NCI-H446 (cell line): ENCODE results near the gene SYT9.

ENCODE experiments used
- DNase-seq, 2 experiments: peaks; one replicate each; lab custom pipeline; 2025; lab: John Stamatoyannopoulos, UW

SYT9 gene

GRCh38 chr11:7427733-7428132 is 176.0 kb downstream of the SYT9 start:
- no peak for DNase-seq

GRCh38 chr11:7428196-7428595 is 176.5 kb downstream of the SYT9 start:
- DNase-seq, result no peak

GRCh38 chr11:7430496-7430895 is 178.8 kb downstream of the SYT9 start:
- no peak for DNase-seq

GRCh38 chr11:7435176-7435575 is 183.5 kb downstream of the SYT9 start:
- no peak for DNase-seq

- DNase-seq, result no peak
Measured at GRCh38 chr11:7436146-7436545, 184.4 kb downstream of the SYT9 start.

- no peak for DNase-seq
Measured at GRCh38 chr11:7436657-7437056, 185.0 kb downstream of the SYT9 start.

- no peak for DNase-seq
Measured at GRCh38 chr11:7437696-7438095, 186.0 kb downstream of the SYT9 start.

- DNase-seq, result no peak
Measured at GRCh38 chr11:7439746-7440320, 188.1 kb downstream of the SYT9 start.

GRCh38 chr11:7442588-7443215 is 191.0 kb downstream of the SYT9 start:
- DNase-seq, result peak; percentile 15 to 64

GRCh38 chr11:7444091-7444981 is 192.6 kb downstream of the SYT9 start:
- DNase-seq, result no peak

GRCh38 chr11:7445564-7445963 is 193.9 kb downstream of the SYT9 start:
- no peak for DNase-seq

- no peak for DNase-seq
Measured at GRCh38 chr11:7448201-7448600, 196.5 kb downstream of the SYT9 start.

- no peak for DNase-seq
Measured at GRCh38 chr11:7449211-7449840, 197.6 kb downstream of the SYT9 start.

- DNase-seq, result no peak
Measured at GRCh38 chr11:7449841-7450214, 198.1 kb downstream of the SYT9 start.

GRCh38 chr11:7450836-7451235 is 199.1 kb downstream of the SYT9 start:
- no peak for DNase-seq

GRCh38 chr11:7451520-7451919 is 199.8 kb downstream of the SYT9 start:
- DNase-seq, result no peak

GRCh38 chr11:7451952-7452494 is 200.3 kb downstream of the SYT9 start:
- no peak for DNase-seq

- DNase-seq, result no peak
Measured at GRCh38 chr11:7454854-7455253, 203.2 kb downstream of the SYT9 start.

GRCh38 chr11:7457211-7457610 is 205.5 kb downstream of the SYT9 start:
- DNase-seq, result peak in 1 of 2 experiments; percentile 17

GRCh38 chr11:7462706-7463105 is 211.0 kb downstream of the SYT9 start:
- no peak for DNase-seq

- no peak for DNase-seq
Measured at GRCh38 chr11:7467652-7468051, 215.9 kb downstream of the SYT9 start.

GRCh38 chr11:7469351-7469865 is 217.7 kb downstream of the SYT9 start:
- no peak for DNase-seq
